Choroid plexus epithelial cell (primary cell): Measurements from ENCODE around the gene NOX5.

Source experiments
- DNase-seq: peaks from one replicate; pipeline ENCODE4 v3.0.0-alpha.2; 2010; ENCODE audit warnings: low read depth
- H3K4me3 ChIP-seq: 2 replicates; pipeline ENCODE4 v1.5.1; 2011; ENCODE audit warnings: low read depth, mild to moderate bottlenecking, control low read depth, low read length, moderate library complexity
- CTCF ChIP-seq: conservative IDR thresholded peaks from 2 replicates; pipeline ENCODE4 v1.5.1; 2011; ENCODE audit warnings: low read depth, mild to moderate bottlenecking, control low read depth, inconsistent platforms, low read length, moderate library complexity

NOX5 gene

GRCh38 chr15:69036826-69037225 is 22.3 kb downstream of the NOX5 start:
- TF ChIP-seq CTCF, result no peak
- H3K4me3 ChIP-seq, result no peak overlapping the region
- DNase-seq, result no peak

- no peak for TF ChIP-seq CTCF
- no peak for DNase-seq
Measured at GRCh38 chr15:69037482-69037881, 23.0 kb downstream of the NOX5 start.

GRCh38 chr15:69037977-69038376 is 23.5 kb downstream of the NOX5 start:
- DNase-seq, result no peak
- no peak for TF ChIP-seq CTCF
- no peak overlapping the region for H3K4me3 ChIP-seq

More at GRCh38 chr15:69037482-69037881, 23.0 kb downstream of the NOX5 start:
- H3K4me3 ChIP-seq, result no peak overlapping the region

- no peak overlapping the region for H3K4me3 ChIP-seq
- TF ChIP-seq CTCF, result no peak
- DNase-seq, result no peak
Measured at GRCh38 chr15:69038508-69038907, 24.0 kb downstream of the NOX5 start.

- DNase-seq, result no peak
- no peak overlapping the region for H3K4me3 ChIP-seq
- no peak for TF ChIP-seq CTCF
Measured at GRCh38 chr15:69039516-69040225, 25.2 kb downstream of the NOX5 start.

GRCh38 chr15:69042531-69042930 is 28.0 kb downstream of the NOX5 start:
- TF ChIP-seq CTCF, result no peak
- no peak overlapping the region for H3K4me3 ChIP-seq
- DNase-seq, result no peak

GRCh38 chr15:69045802-69046201 is 31.3 kb downstream of the NOX5 start:
- no peak overlapping the region for H3K4me3 ChIP-seq
- TF ChIP-seq CTCF, result peak; percentile 72
- DNase-seq, result peak; percentile 84
